IMR-90 (cell line): ENCODE results near the gene ZNF581.

Source experiments
- CEBPB ChIP-seq: IDR thresholded peaks from 2 replicates; pipeline ENCODE4 v1.6.1; 2012; ENCODE audit warnings: low read depth, low read length, improper control_type of control experiment
- CHD1 ChIP-seq: IDR thresholded peaks from 2 replicates; pipeline ENCODE4 v1.6.1; 2012; ENCODE audit warnings: low read depth, low read length, improper control_type of control experiment
- CTCF ChIP-seq: conservative IDR thresholded peaks from 2 replicates; pipeline ENCODE4 v1.5.1; 2012; ENCODE audit warnings: mild to moderate bottlenecking, low read depth, low read length, improper control_type of control experiment
- FOS ChIP-seq: fragments of 150-350 bp; IDR thresholded peaks from 2 replicates; pipeline ENCODE4 v1.6.1; 2016; ENCODE audit warnings: low read depth, low read length
- MAFK ChIP-seq: IDR thresholded peaks from 2 replicates; pipeline ENCODE4 v1.6.1; 2012; ENCODE audit warnings: low read depth, low read length, improper control_type of control experiment
- MAZ ChIP-seq: IDR thresholded peaks from 2 replicates; pipeline ENCODE4 v1.6.1; 2012; ENCODE audit warnings: low read depth, mild to moderate bottlenecking, low read length, improper control_type of control experiment, moderate library complexity, borderline replicate concordance
- NFE2L2 ChIP-seq: fragments of 150-350 bp; IDR thresholded peaks from 2 replicates; pipeline ENCODE4 v1.6.1; 2016; ENCODE audit warnings: low read depth, mild to moderate bottlenecking, low read length
- POLR2A ChIP-seq: IDR thresholded peaks from 2 replicates; pipeline ENCODE4 v1.6.1; 2012; ENCODE audit warnings: mild to moderate bottlenecking, low read depth, low read length
- RCOR1 ChIP-seq: IDR thresholded peaks from 2 replicates; pipeline ENCODE4 v1.6.1; 2012; ENCODE audit warnings: mild to moderate bottlenecking, low read length, improper control_type of control experiment; ENCODE audit not compliant: insufficient replicate concordance
- RFX5 ChIP-seq: IDR thresholded peaks from 2 replicates; pipeline ENCODE4 v1.8.0; 2012; ENCODE audit warnings: low read depth, mild to moderate bottlenecking, low read length, moderate library complexity
- SMC3 ChIP-seq: fragments of 150-350 bp; IDR thresholded peaks from 2 replicates; pipeline ENCODE4 v1.6.1; 2016; ENCODE audit warnings: low read depth, mild to moderate bottlenecking, antibody characterized with exemption, low read length, moderate library complexity

GRCh38 chr19:55684946-55685681, 41.7 kb downstream of the ZNF581 start:
- TF ChIP-seq POLR2A (no peak), CTCF (no peak), RCOR1 (no peak), CHD1 (no peak), MAFK (no peak), MAZ (no peak), SMC3 (no peak), NFE2L2 (no peak), CEBPB (no peak), FOS (no peak), RFX5 (no peak)
